ENCODE data around the gene NXPE3.

The NXPE3 gene

DNA sequence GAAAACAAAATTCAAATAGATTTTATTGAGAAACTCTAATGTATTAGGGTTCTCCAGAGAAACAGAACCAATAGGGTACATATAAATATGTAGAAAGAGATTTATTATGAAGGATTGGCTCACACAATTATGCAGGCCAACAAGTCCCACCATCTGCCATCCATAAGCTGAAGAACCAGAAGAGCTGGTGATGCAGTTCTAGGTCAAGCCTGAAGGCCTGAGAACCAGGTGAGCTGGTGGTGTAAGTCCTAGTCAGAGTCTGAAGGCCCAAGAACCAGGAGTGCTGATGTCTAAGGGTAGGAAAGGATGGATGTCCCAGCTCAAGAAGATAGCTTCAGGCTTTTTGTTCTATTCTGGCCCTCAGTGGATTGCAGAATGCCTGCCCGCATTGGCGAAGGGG is 67.7 kb downstream of the NXPE3 start:
- peaks cover 35% of the 10 kb centered on the region for H3K4me1 ChIP-seq (ENCODE audit: control insufficient read depth, insufficient read depth, low read length)

DNA sequence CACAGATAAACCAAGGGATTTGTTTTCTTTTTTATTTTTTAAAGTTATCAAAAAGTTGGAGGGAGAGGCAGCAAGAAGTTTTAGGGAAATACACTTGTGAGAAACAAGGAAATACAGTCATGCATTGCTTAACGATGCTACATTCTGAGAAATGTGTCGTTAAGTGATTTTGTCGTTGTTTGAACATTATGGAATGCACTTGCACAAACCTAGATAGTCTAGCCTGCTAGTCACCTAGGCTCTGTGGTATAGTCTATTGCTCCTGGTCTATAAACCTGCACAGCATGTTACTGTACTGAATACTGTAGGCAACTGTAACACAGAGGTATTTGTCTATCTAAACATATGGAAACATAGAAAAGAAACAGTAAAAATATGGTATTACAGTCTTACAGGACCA is 68.3 kb downstream of the NXPE3 start:
- no peaks in the 10 kb centered on the region for H3K9me3 ChIP-seq (ENCODE audit: control insufficient read depth, insufficient read depth, low read depth, low read length)
- H3K4me3 ChIP-seq (ENCODE audit: low read depth, low read length), result no peak overlapping the region
- H3K27ac ChIP-seq (ENCODE audit: low read depth, low read length), result no peak overlapping the region
- H3K4me1 ChIP-seq (ENCODE audit: control insufficient read depth, insufficient read depth, low read length), result peaks cover 29% of the 10 kb centered on the region
- peaks cover 8% of the 10 kb centered on the region for H3K36me3 ChIP-seq (ENCODE audit: control insufficient read depth, insufficient read depth, low read length)
- no peak overlapping the region for H3K9ac ChIP-seq (ENCODE audit: low read length)
- no peaks in the 10 kb centered on the region for H3K27me3 ChIP-seq (ENCODE audit: control insufficient read depth, insufficient read depth, low read length)

More for the DNA sequence above, 67.7 kb downstream of the NXPE3 start:
- no peak overlapping the region for H3K27ac ChIP-seq (ENCODE audit: low read depth, low read length)
- H3K36me3 ChIP-seq (ENCODE audit: control insufficient read depth, insufficient read depth, low read length), result peaks cover 2% of the 10 kb centered on the region
- no peak overlapping the region for H3K9ac ChIP-seq (ENCODE audit: low read length)
- no peak overlapping the region for H3K4me3 ChIP-seq (ENCODE audit: low read depth, low read length)
- no peaks in the 10 kb centered on the region for H3K27me3 ChIP-seq (ENCODE audit: control insufficient read depth, insufficient read depth, low read length)
- H3K9me3 ChIP-seq (ENCODE audit: control insufficient read depth, insufficient read depth, low read depth, low read length), result no peaks in the 10 kb centered on the region

- Histone ChIP-seq H3K9ac (ENCODE audit: low read length) (peak overlapping the region; percentile 80), H3K4me3 (ENCODE audit: low read depth, low read length) (peak overlapping the region; percentile 94), H3K27ac (ENCODE audit: low read depth, low read length) (peak overlapping the region; percentile 41), H3K27me3 (ENCODE audit: control insufficient read depth, insufficient read depth, low read length) (no peaks in the 10 kb centered on the region), H3K9me3 (ENCODE audit: control insufficient read depth, insufficient read depth, low read depth, low read length) (no peaks in the 10 kb centered on the region), H3K36me3 (ENCODE audit: control insufficient read depth, insufficient read depth, low read length) (peaks cover 18% of the 10 kb centered on the region), H3K4me1 (ENCODE audit: control insufficient read depth, insufficient read depth, low read length) (peaks cover 21% of the 10 kb centered on the region)
These were observed 69.3 kb downstream of the NXPE3 start for GRCh38 chr3:101848326-101848725.

DNA sequence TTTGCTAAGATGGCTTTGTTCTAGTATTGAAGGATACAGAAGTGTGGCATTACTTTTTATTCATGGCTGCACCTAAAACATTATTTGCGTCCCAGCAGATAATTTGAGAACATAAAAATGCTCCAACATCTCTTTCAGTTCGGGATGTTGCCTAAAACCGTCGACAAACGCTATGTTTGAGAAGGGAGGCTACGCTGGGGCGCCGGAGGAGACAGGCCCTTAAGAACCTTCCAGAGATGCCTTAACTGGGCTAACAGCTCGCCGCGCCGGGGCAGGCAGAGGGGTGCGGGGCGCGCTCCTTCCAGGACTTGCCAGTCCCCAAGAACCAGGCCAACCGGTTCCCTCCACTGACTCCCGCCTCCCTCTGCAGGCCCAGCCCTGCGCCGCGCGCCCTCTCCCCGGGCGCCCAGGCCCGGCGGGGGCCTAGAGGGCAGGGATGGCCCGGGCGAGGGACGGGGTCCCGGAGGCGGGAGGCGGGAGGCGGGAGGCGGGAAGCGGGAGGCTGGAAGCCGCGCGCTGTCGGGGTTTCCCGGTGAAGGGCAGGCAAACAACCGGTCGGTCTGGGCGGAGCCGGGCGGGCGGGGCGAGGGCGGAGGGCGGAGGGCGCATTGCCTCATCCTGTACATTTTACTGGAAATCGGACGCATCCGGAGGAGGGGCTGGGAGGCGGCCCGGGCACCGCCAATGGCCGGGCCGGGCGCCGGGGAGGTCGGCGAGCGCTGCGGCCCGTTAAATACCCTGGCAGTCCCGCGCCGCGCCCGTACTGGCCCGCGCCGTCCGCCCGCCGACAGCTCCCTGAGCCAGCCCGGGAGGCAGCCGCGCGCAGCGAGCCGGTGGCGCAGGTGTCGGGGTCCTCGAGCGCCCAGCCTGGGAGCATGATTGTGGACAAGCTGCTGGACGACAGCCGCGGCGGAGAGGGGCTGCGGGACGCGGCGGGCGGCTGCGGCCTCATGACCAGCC is 70.0 kb downstream of the NXPE3 start, which contains the start of gene NFKBIZ:
Gene NFKBIZ, plus strand, starts transcription at position 761 of the 960 bp plus-strand sequence. Its CDS starts 115 bp downstream, at position 876.
- Histone ChIP-seq H3K9ac (ENCODE audit: low read length) (peak within 1 kb of the TSS; percentile 84), H3K9me3 (ENCODE audit: control insufficient read depth, insufficient read depth, low read depth, low read length) (no peaks in the 10 kb centered on the region), H3K4me3 (ENCODE audit: low read depth, low read length) (peak within 1 kb of the TSS; percentile 94), H3K4me1 (ENCODE audit: control insufficient read depth, insufficient read depth, low read length) (peaks cover 20% of the 10 kb centered on the region), H3K27ac (ENCODE audit: low read depth, low read length) (peak within 1 kb of the TSS; percentile 41), H3K36me3 (ENCODE audit: control insufficient read depth, insufficient read depth, low read length) (peaks cover 25% of the 10 kb centered on the region), H3K27me3 (ENCODE audit: control insufficient read depth, insufficient read depth, low read length) (no peaks in the 10 kb centered on the region)

DNA sequence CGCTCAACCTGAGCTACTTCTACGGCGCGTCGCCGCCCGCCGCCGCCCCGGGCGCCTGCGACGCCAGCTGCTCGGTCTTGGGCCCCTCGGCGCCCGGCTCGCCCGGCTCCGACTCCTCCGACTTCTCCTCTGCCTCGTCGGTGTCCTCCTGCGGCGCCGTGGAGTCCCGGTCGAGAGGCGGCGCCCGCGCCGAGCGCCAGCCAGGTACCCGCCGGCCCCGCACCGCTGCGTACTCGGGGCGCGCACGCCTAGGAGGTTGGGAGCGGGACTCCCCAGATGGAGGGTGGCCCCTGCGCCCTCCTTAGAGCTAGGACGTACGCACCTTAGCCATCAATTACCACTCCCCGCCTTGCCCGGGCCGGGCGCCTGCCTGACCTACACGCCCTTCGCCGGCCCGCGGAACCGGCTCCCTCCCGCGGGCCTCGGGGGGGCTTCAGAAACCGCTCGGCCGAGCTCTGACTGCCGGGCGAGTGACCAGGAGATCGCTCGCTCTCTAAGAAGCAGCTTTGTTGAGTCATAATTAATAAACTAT is 70.8 kb downstream of the NXPE3 start:
- Histone ChIP-seq H3K27me3 (ENCODE audit: control insufficient read depth, insufficient read depth, low read length) (no peaks in the 10 kb centered on the region), H3K4me3 (ENCODE audit: low read depth, low read length) (peak overlapping the region; percentile 94), H3K9me3 (ENCODE audit: control insufficient read depth, insufficient read depth, low read depth, low read length) (no peaks in the 10 kb centered on the region), H3K36me3 (ENCODE audit: control insufficient read depth, insufficient read depth, low read length) (peaks cover 33% of the 10 kb centered on the region), H3K27ac (ENCODE audit: low read depth, low read length) (peak overlapping the region; percentile 41), H3K4me1 (ENCODE audit: control insufficient read depth, insufficient read depth, low read length) (peaks cover 20% of the 10 kb centered on the region), H3K9ac (ENCODE audit: low read length) (peak overlapping the region; percentile 84)

- Histone ChIP-seq H3K9ac (ENCODE audit: low read length) (peak overlapping the region; percentile 84), H3K27me3 (ENCODE audit: control insufficient read depth, insufficient read depth, low read length) (no peaks in the 10 kb centered on the region), H3K4me1 (ENCODE audit: control insufficient read depth, insufficient read depth, low read length) (peaks cover 20% of the 10 kb centered on the region), H3K4me3 (ENCODE audit: low read depth, low read length) (peak overlapping the region; percentile 94), H3K27ac (ENCODE audit: low read depth, low read length) (peak overlapping the region; percentile 41; the same call in 1 of the 2 replicates), H3K9me3 (ENCODE audit: control insufficient read depth, insufficient read depth, low read depth, low read length) (no peaks in the 10 kb centered on the region), H3K36me3 (ENCODE audit: control insufficient read depth, insufficient read depth, low read length) (peaks cover 40% of the 10 kb centered on the region)
These were observed 71.4 kb downstream of the NXPE3 start for GRCh38 chr3:101850246-101851051.

GRCh38 chr3:101851072-101851770 is 72.2 kb downstream of the NXPE3 start:
- Histone ChIP-seq H3K9me3 (ENCODE audit: control insufficient read depth, insufficient read depth, low read depth, low read length) (no peaks in the 10 kb centered on the region), H3K9ac (ENCODE audit: low read length) (no peak overlapping the region), H3K27me3 (ENCODE audit: control insufficient read depth, insufficient read depth, low read length) (no peaks in the 10 kb centered on the region), H3K4me1 (ENCODE audit: control insufficient read depth, insufficient read depth, low read length) (peaks cover 20% of the 10 kb centered on the region), H3K27ac (ENCODE audit: low read depth, low read length) (no peak overlapping the region), H3K36me3 (ENCODE audit: control insufficient read depth, insufficient read depth, low read length) (peaks cover 46% of the 10 kb centered on the region), H3K4me3 (ENCODE audit: low read depth, low read length) (peak overlapping the region; percentile 94)

DNA sequence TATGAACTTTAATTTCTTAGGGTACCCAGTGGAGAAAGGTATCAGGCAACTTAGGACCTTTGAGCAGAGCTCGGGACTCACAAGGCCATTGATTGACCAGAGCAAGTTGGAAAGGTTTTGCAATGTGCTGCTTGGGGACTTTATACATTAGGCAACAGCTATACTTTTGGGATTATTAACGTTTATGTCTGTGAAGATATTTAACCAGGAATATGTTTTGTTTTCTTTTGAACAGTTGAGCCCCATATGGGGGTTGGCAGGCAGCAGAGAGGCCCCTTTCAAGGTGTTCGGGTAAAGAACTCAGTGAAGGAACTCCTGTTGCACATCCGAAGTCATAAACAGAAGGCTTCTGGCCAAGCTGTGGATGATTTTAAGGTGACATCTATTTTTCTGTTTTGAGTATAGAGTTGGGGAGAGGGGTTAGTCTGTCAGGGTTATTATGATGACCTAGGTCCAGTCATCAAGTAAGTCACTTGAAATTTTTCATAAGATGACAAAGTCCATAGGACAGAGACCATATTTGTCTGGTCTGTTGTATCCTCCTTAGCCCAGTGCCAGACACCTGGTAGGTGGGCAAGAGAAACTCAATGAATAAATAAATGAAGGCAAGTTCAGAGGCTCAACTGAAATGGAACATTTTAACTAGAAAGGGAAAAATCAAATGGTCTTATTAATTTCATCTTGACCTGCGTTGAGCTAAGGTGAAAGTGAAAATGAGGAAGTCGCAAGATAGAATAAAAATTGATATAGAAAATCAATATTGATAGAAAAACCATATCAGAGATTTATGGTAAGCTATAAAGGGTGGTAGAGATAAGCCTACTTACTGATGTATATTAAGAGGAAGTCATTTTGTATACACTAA is 73.1 kb downstream of the NXPE3 start:
- Histone ChIP-seq H3K36me3 (ENCODE audit: control insufficient read depth, insufficient read depth, low read length) (peaks cover 55% of the 10 kb centered on the region), H3K4me3 (ENCODE audit: low read depth, low read length) (peak overlapping the region; percentile 94; the same call in 1 of the 2 replicates)

DNA sequence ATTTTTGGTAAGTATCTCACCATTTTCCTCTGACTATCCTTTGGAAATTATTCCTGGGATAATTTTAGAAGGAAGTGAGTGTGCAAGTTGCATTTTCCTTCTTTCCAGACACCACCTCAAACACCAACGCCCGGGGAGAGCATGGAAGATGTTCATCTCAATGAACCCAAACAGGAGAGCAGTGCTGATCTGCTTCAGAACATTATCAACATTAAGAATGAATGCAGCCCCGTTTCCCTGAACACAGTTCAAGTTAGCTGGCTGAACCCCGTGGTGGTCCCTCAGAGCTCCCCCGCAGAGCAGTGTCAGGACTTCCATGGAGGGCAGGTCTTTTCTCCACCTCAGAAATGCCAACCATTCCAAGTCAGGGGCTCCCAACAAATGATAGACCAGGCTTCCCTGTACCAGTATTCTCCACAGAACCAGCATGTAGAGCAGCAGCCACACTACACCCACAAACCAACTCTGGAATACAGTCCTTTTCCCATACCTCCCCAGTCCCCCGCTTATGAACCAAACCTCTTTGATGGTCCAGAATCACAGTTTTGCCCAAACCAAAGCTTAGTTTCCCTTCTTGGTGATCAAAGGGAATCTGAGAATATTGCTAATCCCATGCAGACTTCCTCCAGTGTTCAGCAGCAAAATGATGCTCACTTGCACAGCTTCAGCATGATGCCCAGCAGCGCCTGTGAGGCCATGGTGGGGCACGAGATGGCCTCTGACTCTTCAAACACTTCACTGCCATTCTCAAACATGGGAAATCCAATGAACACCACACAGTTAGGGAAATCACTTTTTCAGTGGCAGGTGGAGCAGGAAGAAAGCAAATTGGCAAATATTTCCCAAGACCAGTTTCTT is 74.2 kb downstream of the NXPE3 start:
- Histone ChIP-seq H3K9ac (ENCODE audit: low read length) (no peak overlapping the region), H3K4me1 (ENCODE audit: control insufficient read depth, insufficient read depth, low read length) (peaks cover 10% of the 10 kb centered on the region), H3K27ac (ENCODE audit: low read depth, low read length) (no peak overlapping the region), H3K9me3 (ENCODE audit: control insufficient read depth, insufficient read depth, low read depth, low read length) (no peaks in the 10 kb centered on the region), H3K27me3 (ENCODE audit: control insufficient read depth, insufficient read depth, low read length) (no peaks in the 10 kb centered on the region), H3K36me3 (ENCODE audit: control insufficient read depth, insufficient read depth, low read length) (peaks cover 66% of the 10 kb centered on the region), H3K4me3 (ENCODE audit: low read depth, low read length) (no peak overlapping the region)

More for the DNA sequence above, 73.1 kb downstream of the NXPE3 start:
- H3K9ac ChIP-seq (ENCODE audit: low read length), result no peak overlapping the region
- no peaks in the 10 kb centered on the region for H3K27me3 ChIP-seq (ENCODE audit: control insufficient read depth, insufficient read depth, low read length)
- H3K9me3 ChIP-seq (ENCODE audit: control insufficient read depth, insufficient read depth, low read depth, low read length), result no peaks in the 10 kb centered on the region
- peaks cover 16% of the 10 kb centered on the region for H3K4me1 ChIP-seq (ENCODE audit: control insufficient read depth, insufficient read depth, low read length)
- H3K27ac ChIP-seq (ENCODE audit: low read depth, low read length), result no peak overlapping the region

Measured in HUES6 (cell line).